AG09319 (cell line): ENCODE data around the gene GPR17.

Experiments
- DNase-seq: peaks from one replicate; pipeline ENCODE4 v3.0.0-alpha.2; 2010; ENCODE audit warnings: low read depth; ENCODE audit errors: extremely low read depth
- TF ChIP-seq, protein P1 (sequence below): IDR thresholded peaks from 2 replicates; pipeline ENCODE4 v1.5.1; 2011; ENCODE audit warnings: low read depth, mild to moderate bottlenecking, inconsistent platforms, low read length, moderate library complexity

GPR17 gene

DNA sequence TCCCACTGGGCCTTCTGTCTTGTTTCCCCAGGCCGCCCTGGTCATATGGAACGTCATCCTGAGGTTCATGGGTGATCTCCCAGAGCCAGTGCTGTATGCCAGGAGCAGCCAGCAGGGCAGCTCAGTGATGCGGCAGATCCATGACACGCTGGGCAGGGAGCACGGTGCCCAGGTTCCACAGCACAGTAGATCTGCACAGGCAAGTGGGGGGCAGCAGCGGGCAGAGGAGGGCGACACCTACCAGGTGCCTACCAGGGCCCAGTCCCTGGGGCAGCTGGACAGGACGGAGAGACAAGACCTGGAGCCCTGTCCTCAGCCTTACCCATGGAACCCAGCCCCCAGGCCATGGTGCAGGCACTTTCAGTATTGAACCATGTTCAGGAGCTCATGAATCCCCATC is 36.1 kb upstream of the GPR17 start:
- DNase-seq, result no peak
- TF ChIP-seq, protein P1, sequence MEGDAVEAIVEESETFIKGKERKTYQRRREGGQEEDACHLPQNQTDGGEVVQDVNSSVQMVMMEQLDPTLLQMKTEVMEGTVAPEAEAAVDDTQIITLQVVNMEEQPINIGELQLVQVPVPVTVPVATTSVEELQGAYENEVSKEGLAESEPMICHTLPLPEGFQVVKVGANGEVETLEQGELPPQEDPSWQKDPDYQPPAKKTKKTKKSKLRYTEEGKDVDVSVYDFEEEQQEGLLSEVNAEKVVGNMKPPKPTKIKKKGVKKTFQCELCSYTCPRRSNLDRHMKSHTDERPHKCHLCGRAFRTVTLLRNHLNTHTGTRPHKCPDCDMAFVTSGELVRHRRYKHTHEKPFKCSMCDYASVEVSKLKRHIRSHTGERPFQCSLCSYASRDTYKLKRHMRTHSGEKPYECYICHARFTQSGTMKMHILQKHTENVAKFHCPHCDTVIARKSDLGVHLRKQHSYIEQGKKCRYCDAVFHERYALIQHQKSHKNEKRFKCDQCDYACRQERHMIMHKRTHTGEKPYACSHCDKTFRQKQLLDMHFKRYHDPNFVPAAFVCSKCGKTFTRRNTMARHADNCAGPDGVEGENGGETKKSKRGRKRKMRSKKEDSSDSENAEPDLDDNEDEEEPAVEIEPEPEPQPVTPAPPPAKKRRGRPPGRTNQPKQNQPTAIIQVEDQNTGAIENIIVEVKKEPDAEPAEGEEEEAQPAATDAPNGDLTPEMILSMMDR, result no peak

DNA sequence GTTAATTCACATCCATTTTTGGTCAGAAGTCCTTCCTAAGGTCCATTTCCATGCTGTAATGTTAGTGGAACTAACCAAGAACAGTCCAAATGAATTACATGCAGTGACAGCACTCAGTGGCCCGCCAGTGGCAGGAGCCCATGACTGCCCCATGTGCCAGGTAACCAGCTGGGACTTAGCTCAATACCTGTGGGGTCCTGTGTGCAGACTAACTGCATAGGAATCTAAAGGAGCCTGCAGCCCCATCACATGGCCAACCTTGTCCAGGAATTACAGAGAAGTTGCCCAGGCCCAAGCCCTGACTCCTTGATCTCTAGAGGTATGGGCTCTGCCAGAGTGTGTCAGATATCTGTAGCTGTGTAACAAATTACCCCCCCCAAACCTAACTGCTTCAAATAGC is 35.4 kb upstream of the GPR17 start:
- TF ChIP-seq, protein P1, result no peak
- DNase-seq, result no peak

DNA sequence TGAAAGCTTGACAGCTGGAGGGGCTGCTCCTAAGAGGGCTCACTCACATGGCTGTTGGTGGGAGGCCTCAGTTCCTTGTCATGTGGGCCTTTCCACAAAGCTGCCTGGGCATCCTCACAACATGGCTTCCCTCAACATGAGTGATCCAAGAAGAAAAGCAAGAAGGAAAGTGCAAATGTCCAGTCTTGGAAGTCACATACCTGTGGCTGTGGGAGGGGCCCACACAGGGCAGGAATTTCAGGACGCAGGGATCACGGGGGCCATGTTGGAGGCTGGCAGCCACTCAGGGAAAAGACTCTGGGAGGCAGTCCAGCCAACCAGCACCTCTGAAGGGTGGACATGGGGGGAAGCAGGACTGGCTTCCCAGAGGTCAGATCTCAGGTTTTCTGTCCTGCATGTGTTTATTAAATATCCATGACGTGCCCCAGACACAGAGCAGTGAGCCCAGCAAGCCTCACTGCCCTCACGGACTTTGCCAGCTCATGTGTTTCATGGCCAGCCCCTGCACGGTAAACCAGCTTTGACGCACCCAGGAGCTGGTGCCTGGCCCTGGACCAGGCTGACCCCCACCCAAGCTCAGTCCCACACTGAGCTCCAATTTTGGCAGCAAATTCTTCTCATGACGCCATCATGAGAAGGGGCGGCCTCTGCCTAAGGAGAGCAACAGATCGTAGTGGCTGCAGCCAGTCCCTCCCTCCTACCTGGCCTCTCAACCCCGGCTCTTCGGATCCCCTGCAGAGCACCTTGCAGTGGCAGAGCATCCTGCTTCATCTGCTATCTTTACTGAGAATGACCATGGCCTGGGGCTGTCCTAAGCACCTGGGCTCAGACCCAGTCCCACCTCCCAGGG is 34.7 kb upstream of the GPR17 start:
- TF ChIP-seq, protein P1, result no peak
- no peak for DNase-seq

DNA sequence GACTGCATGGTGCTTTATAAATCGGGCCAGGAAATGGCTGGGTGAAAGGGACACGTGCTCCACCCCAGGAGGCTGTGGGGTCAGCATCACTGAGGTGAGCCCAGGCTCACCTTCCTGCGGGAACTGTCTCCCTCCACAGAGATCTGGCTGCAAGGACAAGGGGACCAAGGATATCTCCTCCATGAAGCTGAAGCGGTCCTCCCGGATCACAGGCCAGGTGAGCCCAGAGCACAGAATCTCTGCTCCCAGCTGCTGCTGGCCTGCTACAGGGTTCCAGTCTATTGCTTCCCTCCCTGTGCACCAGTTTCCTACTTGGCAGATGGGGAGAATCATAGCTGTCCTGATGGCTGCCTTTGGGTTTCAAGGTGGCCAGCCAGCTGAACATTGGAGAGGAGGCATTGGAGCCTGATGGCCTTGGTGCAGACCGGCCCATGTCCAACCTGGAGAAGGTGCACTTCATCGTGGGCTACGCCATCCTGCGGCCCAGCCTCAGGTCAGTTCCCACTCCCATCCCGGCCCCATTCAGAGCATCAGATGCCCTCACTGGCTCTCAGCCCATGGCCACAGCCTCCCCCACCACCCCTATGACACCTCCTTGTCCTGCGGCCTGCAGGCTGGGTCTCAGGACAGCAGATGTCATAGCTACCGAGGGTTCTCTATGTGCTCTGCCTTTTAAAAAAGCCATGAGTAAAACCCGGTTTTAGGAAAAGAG is 33.7 kb upstream of the GPR17 start:
- TF ChIP-seq, protein P1, result no peak
- no peak for DNase-seq

DNA sequence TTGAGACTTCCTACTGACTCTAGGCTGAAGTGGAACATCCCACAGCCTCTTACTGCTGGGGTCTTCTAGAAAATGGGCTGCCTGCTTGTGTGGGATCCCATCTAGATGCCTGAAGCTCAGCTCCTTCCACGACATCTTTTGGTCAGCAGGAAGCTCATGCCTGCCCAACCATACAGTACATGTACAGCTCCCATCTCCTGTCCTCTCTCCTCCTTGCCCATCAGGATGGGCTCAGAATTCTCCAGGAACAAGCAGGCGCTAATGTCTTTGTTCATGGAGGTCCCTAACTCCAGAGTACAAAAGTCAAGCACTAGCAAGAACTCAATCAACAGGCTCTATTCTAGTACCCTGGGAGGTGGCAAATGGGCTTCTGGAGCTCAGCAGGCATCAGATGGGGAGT is 31.7 kb upstream of the GPR17 start:
- no peak for DNase-seq
- TF ChIP-seq, protein P1, result no peak

DNA sequence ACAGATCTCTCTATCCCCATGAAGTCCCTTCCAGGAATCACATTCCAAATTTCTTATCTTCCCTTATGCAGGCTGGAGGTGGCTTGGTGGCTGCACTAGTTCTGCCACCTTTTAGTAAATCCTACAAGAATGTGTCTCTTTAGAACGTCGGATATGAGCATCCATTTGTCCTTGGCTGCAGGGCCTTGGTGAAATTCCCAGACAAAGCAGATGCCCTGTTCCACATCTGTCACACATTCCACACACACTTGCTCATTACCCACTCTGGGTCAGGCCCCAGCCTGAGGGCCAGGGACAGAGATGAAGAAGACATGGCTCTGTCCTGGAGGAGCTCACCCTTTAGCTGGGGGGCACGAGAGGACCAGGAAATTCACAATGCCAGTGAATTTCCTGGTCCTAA is 31.2 kb upstream of the GPR17 start:
- DNase-seq, result no peak
- TF ChIP-seq, protein P1, result no peak

DNA sequence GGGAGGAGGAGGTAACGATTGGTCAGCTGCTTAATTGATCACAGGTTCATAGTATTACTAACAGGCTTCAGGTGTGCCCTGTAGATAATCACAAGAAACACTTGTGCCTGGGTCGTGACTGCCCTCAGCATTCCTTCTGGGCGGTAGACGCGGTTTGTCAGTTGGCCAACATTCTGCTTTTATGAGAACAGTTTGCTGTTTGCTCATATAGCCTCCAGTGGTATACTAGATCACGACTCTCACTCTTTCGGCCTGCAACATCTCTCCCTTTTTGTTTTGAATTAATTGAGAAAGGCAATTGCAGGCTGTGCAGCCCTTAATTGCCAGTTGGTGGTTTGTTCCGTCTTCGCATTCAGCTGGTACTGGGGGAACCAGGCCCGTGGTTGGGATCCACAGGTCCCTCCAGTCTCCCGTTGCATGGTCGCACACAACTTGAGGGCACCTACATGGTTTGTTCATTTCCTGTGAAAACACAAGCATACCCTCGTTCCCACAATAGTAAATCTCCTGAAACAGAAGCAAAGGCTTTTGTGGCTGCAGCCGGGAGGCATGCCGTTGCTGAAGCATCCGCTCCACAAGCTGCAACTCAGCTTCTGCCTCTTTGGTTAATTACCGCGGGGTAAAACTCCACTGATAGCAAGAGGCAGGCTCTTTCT is 30.3 kb upstream of the GPR17 start:
- no peak for DNase-seq
- TF ChIP-seq, protein P1, result no peak
